ENCODE measurements around the gene DCUN1D2. TPM values are rescaled to one million over a fixed set of nuclear protein-coding genes. Genes with fewer than 3 reads are reported as not detected.

Gene DCUN1D2
- total RNA-seq, 1 experiment from 2014 or later: 33.0 TPM

- TF ChIP-seq CTCF (conservative IDR thresholded peaks at IDR 0.05) (no peak), EZH2 (IDR thresholded peaks at IDR 0.05; ENCODE audit: low read depth) (no peak)
- no peaks in the 10 kb centered on the region for H3K27me3 ChIP-seq (ENCODE audit: insufficient read depth, low read depth)
- no peaks in the 10 kb centered on the region for H3K9me3 ChIP-seq (ENCODE audit: insufficient read depth, low read depth)
- intact Hi-C loops (cut with micrococcal nuclease; ENCODE audit: unreplicated experiment): no loop called here
- peaks cover 13% of the 10 kb centered on the region for H4K20me1 ChIP-seq (ENCODE audit: insufficient read depth)
- no peaks in the 10 kb centered on the region for H3K4me1 ChIP-seq (replicated peaks; ENCODE audit: insufficient read depth)
- no peak for DNase-seq
- POLR2A ChIA-PET (ENCODE audit: unreplicated experiment): no interaction called here
- H3K4me3 ChIP-seq: no peak overlapping the region
- no peaks in the 10 kb centered on the region for H3K9me2 ChIP-seq (ENCODE audit: insufficient read depth)
- H2AFZ ChIP-seq: no peak overlapping the region
- H3K4me2 ChIP-seq: no peak overlapping the region
- peaks cover 42% of the 10 kb centered on the region for H3K36me3 ChIP-seq (ENCODE audit: low read depth)
- no peak overlapping the region for H3K27ac ChIP-seq
- peaks cover 10% of the 10 kb centered on the region; the same call in 1 of the 2 replicates for H3K79me2 ChIP-seq (ENCODE audit: low read depth)
- CTCF ChIA-PET: no interaction called here
- BruUV-seq (replicated peaks): no TSS peak
- H3F3A ChIP-seq (ENCODE audit: insufficient read depth, low read depth): no peaks in the 10 kb centered on the region; the same call in 1 of the 2 replicates
These were observed 12.8 kb downstream of the DCUN1D2 start for GRCh38 chr13:113477724-113478123.

- Histone ChIP-seq H2AFZ (no peak overlapping the region), H3K27ac (no peak overlapping the region), H3K9me3 (ENCODE audit: insufficient read depth, low read depth) (no peaks in the 10 kb centered on the region), H4K20me1 (ENCODE audit: insufficient read depth) (peaks cover 11% of the 10 kb centered on the region), H3K27me3 (ENCODE audit: insufficient read depth, low read depth) (no peaks in the 10 kb centered on the region), H3K9me2 (ENCODE audit: insufficient read depth) (no peaks in the 10 kb centered on the region), H3K4me2 (no peak overlapping the region), H3K4me1 (replicated peaks; ENCODE audit: insufficient read depth) (no peaks in the 10 kb centered on the region), H3K4me3 (no peak overlapping the region), H3K36me3 (ENCODE audit: low read depth) (peaks cover 39% of the 10 kb centered on the region), H3K79me2 (ENCODE audit: low read depth) (peaks cover 2% of the 10 kb centered on the region; the same call in 1 of the 2 replicates), H3F3A (ENCODE audit: insufficient read depth, low read depth) (no peaks in the 10 kb centered on the region; the same call in 1 of the 2 replicates)
- intact Hi-C loops (cut with micrococcal nuclease; ENCODE audit: unreplicated experiment): no loop called here
- DNase-seq: no peak
- no TSS peak for BruUV-seq (replicated peaks)
- TF ChIP-seq CTCF (conservative IDR thresholded peaks at IDR 0.05) (no peak), EZH2 (IDR thresholded peaks at IDR 0.05; ENCODE audit: low read depth) (no peak)
- ChIA-PET POLR2A (ENCODE audit: unreplicated experiment) (no interaction called here), CTCF (no interaction called here)
These were observed 13.7 kb downstream of the DCUN1D2 start for GRCh38 chr13:113476811-113477210.

- H3K27ac ChIP-seq: no peak overlapping the region
- H3K9me3 ChIP-seq (ENCODE audit: insufficient read depth, low read depth): no peaks in the 10 kb centered on the region
- no peak overlapping the region for H2AFZ ChIP-seq
- peaks cover 10% of the 10 kb centered on the region for H4K20me1 ChIP-seq (ENCODE audit: insufficient read depth)
- no peak overlapping the region for H3K4me3 ChIP-seq
- ChIA-PET POLR2A (ENCODE audit: unreplicated experiment) (no interaction called here), CTCF (no interaction called here)
- no peak for DNase-seq
- H3K27me3 ChIP-seq (ENCODE audit: insufficient read depth, low read depth): no peaks in the 10 kb centered on the region
- no peaks in the 10 kb centered on the region for H3K4me1 ChIP-seq (replicated peaks; ENCODE audit: insufficient read depth)
- intact Hi-C loops (cut with micrococcal nuclease; ENCODE audit: unreplicated experiment): no loop called here
- no peaks in the 10 kb centered on the region for H3K9me2 ChIP-seq (ENCODE audit: insufficient read depth)
- no peak overlapping the region for H3K4me2 ChIP-seq
- no peaks in the 10 kb centered on the region for H3K79me2 ChIP-seq (ENCODE audit: low read depth)
- TF ChIP-seq CTCF (conservative IDR thresholded peaks at IDR 0.05) (no peak), EZH2 (IDR thresholded peaks at IDR 0.05; ENCODE audit: low read depth) (no peak)
- no peaks in the 10 kb centered on the region; the same call in 1 of the 2 replicates for H3F3A ChIP-seq (ENCODE audit: insufficient read depth, low read depth)
- H3K36me3 ChIP-seq (ENCODE audit: low read depth): peaks cover 39% of the 10 kb centered on the region
- no TSS peak for BruUV-seq (replicated peaks)
These were observed 14.6 kb downstream of the DCUN1D2 start for GRCh38 chr13:113475911-113476310.
